ENCODE results near the gene SQOR. TPM values are rescaled to one million over a fixed set of nuclear protein-coding genes. Genes with fewer than 3 reads are reported as not detected.

Gene SQOR
- total RNA-seq, 1 experiment from 2014 or later: 17.6 TPM

DNA sequence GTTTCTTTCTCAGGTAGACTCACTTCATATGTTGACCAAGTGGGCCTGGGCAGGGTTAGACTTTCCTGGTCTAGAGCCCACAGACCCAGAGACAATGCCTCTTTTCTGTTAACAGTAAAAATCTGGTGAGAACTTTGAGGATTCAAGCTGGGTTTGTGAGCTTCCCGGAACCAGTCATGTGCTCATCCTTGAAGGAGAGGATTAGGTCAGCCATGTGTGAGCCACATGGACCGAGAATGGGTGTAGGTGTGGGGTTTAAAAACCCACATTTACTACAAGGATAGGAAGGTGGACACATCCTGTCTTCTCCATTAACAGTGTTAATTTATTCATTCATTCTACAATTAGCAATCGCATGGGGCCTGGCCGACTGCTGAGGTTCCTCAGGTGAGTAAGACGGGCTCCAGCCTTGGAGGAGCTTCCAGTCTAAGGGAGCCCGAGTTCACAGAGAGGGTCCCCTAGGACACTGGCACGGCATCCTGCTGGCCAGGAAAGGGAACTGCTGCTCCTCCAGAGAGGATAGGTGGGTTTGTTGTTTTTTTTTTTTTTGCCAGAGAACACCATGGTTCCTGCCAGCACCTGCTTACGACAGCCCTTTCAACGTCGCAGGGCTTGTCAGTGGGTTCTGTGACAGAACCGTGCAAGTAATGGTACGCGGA is 69.0 kb downstream of the SQOR start:
- Histone ChIP-seq H3K9ac (ENCODE audit: low read length) (no peak overlapping the region), H3K4me1 (ENCODE audit: control insufficient read depth in 1 of 2, insufficient read depth in 2 of 2, low read length in 2 of 2) (peaks cover 0 to 11% of the 10 kb centered on the region in 2 experiments; a peak in 2 of 4 replicates), H4K20me1 (ENCODE audit: insufficient read depth) (no peaks in the 10 kb centered on the region), H2AFZ (ENCODE audit: low read depth, low read length, poor library complexity, severe bottlenecking) (no peak overlapping the region), H3K79me2 (ENCODE audit: insufficient read depth, low read length) (no peaks in the 10 kb centered on the region), H3K27me3 (ENCODE audit: insufficient read depth, low read length) (no peaks in the 10 kb centered on the region), H3K4me2 (ENCODE audit: low read length) (no peak overlapping the region), H3K4me3 (replicated peaks in 1 of 2; ENCODE audit: low read depth in 1 of 2, low read length in 2 of 2) (no peak overlapping the region), H3K36me3 (ENCODE audit: control insufficient read depth in 1 of 2, insufficient read depth in 2 of 2, low read length in 2 of 2) (no peaks in the 10 kb centered on the region), H3K9me2 (ENCODE audit: insufficient read depth) (no peaks in the 10 kb centered on the region), H3K27ac (ENCODE audit: low read depth, low read length) (no peak overlapping the region), H3K9me3 (ENCODE audit: control insufficient read depth in 1 of 2, insufficient read depth in 1 of 2, low read depth in 1 of 2, low read length in 2 of 2) (no peaks in the 10 kb centered on the region)
- POLR2A ChIA-PET: no interaction called here
- no peak for DNase-seq (ENCODE audit: low read depth, low spot score)
- intact Hi-C loops (cut with micrococcal nuclease): loop anchor here (2.0 kb wide), 1 partner anchor 87 kb away; no protein-coding TSS in a partner anchor
- CTCF ChIA-PET: no interaction called here
- ATAC-seq: no peak
- no TSS peak for BruUV-seq (replicated peaks)
- no peak for TF ChIP-seq ELF1 (IDR thresholded peaks at IDR 0.05; ENCODE audit: borderline replicate concordance, low read depth)
- no peak for TF ChIP-seq TCF7L2 (IDR thresholded peaks at IDR 0.05; ENCODE audit: borderline replicate concordance, extremely low read depth, insufficient read depth, insufficient read length)
- TF ChIP-seq, protein P1, sequence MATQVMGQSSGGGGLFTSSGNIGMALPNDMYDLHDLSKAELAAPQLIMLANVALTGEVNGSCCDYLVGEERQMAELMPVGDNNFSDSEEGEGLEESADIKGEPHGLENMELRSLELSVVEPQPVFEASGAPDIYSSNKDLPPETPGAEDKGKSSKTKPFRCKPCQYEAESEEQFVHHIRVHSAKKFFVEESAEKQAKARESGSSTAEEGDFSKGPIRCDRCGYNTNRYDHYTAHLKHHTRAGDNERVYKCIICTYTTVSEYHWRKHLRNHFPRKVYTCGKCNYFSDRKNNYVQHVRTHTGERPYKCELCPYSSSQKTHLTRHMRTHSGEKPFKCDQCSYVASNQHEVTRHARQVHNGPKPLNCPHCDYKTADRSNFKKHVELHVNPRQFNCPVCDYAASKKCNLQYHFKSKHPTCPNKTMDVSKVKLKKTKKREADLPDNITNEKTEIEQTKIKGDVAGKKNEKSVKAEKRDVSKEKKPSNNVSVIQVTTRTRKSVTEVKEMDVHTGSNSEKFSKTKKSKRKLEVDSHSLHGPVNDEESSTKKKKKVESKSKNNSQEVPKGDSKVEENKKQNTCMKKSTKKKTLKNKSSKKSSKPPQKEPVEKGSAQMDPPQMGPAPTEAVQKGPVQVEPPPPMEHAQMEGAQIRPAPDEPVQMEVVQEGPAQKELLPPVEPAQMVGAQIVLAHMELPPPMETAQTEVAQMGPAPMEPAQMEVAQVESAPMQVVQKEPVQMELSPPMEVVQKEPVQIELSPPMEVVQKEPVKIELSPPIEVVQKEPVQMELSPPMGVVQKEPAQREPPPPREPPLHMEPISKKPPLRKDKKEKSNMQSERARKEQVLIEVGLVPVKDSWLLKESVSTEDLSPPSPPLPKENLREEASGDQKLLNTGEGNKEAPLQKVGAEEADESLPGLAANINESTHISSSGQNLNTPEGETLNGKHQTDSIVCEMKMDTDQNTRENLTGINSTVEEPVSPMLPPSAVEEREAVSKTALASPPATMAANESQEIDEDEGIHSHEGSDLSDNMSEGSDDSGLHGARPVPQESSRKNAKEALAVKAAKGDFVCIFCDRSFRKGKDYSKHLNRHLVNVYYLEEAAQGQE (IDR thresholded peaks at IDR 0.05; ENCODE audit: low read depth): no peak
- TF ChIP-seq, protein P2, sequence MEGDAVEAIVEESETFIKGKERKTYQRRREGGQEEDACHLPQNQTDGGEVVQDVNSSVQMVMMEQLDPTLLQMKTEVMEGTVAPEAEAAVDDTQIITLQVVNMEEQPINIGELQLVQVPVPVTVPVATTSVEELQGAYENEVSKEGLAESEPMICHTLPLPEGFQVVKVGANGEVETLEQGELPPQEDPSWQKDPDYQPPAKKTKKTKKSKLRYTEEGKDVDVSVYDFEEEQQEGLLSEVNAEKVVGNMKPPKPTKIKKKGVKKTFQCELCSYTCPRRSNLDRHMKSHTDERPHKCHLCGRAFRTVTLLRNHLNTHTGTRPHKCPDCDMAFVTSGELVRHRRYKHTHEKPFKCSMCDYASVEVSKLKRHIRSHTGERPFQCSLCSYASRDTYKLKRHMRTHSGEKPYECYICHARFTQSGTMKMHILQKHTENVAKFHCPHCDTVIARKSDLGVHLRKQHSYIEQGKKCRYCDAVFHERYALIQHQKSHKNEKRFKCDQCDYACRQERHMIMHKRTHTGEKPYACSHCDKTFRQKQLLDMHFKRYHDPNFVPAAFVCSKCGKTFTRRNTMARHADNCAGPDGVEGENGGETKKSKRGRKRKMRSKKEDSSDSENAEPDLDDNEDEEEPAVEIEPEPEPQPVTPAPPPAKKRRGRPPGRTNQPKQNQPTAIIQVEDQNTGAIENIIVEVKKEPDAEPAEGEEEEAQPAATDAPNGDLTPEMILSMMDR (IDR thresholded peaks at IDR 0.05 in 2 of 3, conservative IDR thresholded peaks at IDR 0.05 in 1 of 3; ENCODE audit: borderline replicate concordance in 1 of 3, insufficient read depth in 1 of 3, low read depth in 2 of 3, low read length in 2 of 3): peak in 1 of 3 experiments; percentile 27; a peak in 3 of 6 replicates
- TF ChIP-seq SIN3A (IDR thresholded peaks at IDR 0.05; ENCODE audit: low read depth): no peak
- RAD21 ChIA-PET (ENCODE audit: low non-redundant PET in 1 of 2, low total read pairs in 2 of 2, uncharacterized antibody in 2 of 2, unreplicated experiment in 2 of 2): no interaction called here
